ENCODE measurements around the gene JAK2.

- no peak for TF ChIP-seq RAD21 (IDR thresholded peaks at IDR 0.05; ENCODE audit: insufficient read depth, low read depth, low read length)
- no peak for TF ChIP-seq SREBF1 (IDR thresholded peaks at IDR 0.05; ENCODE audit: low read length)
- no peak for TF ChIP-seq CTCF (IDR thresholded peaks at IDR 0.05 in 2 of 3, conservative IDR thresholded peaks at IDR 0.05 in 1 of 3; ENCODE audit: control insufficient read depth in 2 of 3, extremely low read depth in 1 of 3, insufficient read depth in 1 of 3, low read depth in 3 of 3, low read length in 3 of 3)
Observed at GRCh38 chr9:5140151-5140550, 155.1 kb downstream of the JAK2 start.
